Medulla oblongata (tissue), 1 donor: Measurements from ENCODE around the gene ARHGAP27.

Experiments
- DNase-seq: peaks from one replicate; pipeline ENCODE4 v3.0.0-alpha.2; 2015; ENCODE audit errors: extremely low spot score

The ARHGAP27 gene

DNA sequence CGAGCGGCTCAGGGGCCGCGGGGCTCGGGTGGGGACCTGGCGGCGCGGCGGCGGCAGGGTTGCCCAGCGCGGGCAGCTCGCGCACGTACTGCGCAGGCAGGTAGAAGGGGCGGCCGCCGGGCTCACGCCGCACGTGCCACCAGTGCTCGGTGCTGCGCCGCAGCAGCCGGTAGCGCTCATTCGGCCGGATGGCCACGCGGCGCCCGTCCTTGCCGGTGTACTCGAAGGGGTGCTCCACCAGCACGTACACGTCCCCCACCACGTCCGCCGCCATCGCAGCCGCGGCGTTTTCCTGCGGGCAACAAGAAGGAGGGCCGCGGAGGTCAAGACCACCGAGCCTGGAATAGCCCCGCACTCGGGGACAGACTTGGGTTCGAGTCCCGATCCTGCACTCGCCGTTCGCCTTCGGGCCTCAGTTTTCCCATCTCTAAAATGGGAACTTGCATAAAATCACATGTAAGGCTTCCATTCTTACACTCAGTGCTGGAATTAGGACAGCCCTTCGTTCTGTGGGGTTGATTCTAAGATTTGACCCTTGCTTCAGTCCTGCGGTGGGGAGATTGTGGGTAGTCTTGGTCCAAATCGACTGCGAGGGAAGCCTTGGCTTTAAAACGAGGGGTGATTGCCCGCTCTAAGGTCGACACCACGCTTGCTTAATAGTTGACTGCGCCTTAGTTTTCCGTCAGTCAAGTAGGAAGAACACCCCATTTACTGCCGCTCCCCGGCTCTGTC, 2.5 kb downstream of the ARHGAP27 start:
- DNase-seq, result no peak

GRCh38 chr17:45429339-45430005, 3.2 kb downstream of the ARHGAP27 start:
- no peak for DNase-seq

DNA sequence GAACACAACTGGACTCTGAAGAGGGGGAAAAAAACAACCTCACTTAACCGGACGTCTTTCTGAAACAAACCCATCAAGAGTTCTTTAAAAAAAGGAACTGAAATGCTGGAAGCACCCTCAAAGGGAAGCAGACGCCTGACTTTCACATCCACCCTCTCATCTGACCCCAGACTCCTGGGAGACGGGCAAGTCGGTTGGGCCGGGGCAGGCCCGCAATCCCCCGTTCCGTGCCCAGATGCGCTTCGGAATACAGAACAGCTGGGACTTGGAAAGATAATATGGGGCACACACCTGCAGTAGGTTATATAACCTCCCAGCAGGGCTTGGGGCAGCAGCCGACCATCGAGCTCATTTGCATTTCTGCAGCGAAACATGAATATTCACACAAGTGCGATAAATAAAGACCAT, 3.7 kb downstream of the ARHGAP27 start:
- DNase-seq, result peak; percentile 60

DNA sequence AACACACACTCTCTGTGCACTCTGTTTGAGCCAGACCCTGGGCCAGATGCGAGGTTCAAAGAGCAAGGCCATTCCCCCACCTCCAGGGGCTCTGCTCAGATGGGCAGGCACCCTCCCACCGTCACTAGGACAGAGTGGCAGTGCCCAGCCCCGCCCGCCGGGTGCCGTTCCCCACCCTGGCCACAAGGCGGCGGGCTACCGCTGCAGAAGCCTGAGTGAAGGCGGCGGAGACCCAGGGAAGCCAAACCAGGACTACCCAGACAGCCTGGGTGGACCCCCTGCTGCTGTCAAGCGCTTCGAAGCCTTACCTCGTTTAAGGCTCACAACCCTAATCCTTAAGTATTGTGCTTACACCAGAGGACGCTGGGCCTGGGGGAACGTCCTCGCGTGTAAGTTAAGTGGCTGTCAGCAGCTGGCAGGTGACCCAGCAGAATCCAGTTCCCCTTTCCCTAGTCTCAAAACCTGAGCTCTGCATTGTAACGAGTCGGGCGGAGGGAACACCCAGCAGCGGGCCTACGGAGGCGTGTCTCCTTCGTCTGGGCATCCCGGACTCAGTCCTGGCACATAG, 4.5 kb downstream of the ARHGAP27 start:
- DNase-seq, result peak; percentile 69

GRCh38 chr17:45427181-45427835, 5.4 kb downstream of the ARHGAP27 start:
- no peak for DNase-seq

DNA sequence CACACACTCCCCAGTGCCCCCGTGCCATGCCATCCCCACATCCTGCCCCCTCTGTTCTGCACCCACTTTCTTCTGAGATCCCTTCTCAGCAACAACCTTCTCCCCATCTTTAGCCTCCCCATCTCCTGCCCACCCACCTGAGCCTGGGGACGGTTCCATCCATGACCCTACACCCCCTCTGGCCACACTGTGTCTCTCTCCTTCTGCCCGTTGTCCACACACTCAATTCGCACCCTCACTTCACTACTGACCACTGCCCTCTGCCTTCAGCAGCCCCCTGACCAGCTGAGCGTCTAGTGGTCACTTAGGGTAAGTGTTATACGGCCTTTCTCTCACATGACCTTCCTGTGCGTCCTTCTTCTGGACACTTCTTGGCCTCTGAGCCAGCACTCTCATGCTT, 6.1 kb downstream of the ARHGAP27 start:
- no peak for DNase-seq

DNA sequence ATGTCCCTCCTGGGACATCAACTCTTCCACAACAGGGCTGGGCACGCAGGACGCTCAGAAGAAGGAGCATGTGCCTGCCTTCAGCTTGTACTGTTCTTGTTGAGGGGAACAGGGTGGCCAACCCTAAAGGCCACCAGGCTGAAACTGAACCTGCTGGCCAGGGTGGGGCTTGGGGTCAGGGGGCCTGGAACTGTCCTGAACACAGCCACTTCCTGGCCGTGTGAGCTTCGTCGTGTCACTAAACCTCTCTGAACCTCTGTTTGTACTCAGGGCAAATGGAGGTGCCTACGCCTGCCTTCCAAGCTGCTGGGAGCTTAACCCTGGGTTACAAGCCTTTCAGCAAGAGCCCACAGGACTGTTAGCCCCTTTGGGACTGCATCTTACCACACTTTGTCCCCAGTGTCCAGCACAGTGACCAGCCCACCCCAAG, 6.7 kb downstream of the ARHGAP27 start:
- DNase-seq, result no peak

DNA sequence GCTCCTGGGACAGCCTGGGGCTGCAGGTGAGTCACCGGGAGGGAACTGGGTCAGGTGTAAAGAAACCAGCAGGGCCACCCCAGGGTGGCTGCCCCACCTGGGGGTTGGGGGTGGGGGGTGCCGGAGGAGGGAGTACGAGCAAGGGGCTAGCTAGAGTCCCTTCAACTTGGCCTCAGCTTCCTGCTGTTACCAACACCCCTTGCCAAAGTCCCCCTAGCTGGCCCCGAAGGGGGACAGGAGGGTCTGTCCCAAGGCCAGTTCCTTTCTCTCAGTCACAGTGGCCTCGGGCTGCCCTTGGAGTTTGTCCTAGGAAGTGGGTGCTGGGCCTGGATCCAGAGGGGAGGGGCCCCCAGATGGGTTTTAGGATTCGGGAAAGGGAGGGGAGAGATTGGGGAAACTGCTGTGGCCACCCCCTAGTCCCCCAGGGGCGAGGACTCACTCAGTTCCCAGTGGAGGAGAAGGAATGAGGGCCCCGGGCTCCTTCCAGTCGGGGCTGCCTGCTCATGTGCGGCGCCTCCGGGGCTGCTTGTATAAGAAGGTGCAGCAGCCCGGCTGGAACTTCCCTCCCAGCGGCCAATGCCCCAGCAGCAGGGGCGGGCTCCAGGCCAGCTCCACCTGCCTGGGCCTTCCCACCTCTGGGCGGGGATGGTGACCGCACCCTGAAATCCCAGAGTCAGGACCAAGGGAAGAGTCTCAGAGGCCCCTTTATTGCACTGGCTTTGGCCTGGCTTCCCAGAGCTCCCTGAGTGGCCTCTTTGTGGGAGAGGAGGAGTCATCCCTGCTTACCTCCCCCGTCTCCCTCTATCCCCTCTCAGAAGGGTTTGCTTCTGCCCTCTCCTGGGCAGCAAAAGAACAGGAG, 7.3 kb downstream of the ARHGAP27 start:
- DNase-seq, result no peak

- no peak for DNase-seq
These were observed 7.9 kb downstream of the ARHGAP27 start for GRCh38 chr17:45424769-45425124.

DNA sequence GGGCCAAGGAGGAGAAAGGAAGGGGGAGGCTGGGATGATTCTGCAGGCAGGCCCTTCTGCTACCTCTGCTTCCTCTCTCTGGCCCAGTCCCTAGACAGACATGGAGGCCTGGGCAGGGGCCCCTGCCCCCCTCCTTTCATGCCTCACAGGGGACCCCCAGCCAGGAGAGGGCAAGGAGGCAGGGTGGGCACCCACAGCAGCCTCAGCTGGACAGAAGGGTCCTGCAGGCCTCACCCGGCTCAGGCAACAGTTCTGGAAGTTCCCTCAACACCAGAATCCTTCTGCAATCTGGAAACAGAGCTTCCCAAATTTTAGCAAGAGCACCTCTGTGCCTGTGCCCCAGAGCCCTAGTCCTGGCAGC, 8.7 kb downstream of the ARHGAP27 start:
- DNase-seq, result no peak

DNA sequence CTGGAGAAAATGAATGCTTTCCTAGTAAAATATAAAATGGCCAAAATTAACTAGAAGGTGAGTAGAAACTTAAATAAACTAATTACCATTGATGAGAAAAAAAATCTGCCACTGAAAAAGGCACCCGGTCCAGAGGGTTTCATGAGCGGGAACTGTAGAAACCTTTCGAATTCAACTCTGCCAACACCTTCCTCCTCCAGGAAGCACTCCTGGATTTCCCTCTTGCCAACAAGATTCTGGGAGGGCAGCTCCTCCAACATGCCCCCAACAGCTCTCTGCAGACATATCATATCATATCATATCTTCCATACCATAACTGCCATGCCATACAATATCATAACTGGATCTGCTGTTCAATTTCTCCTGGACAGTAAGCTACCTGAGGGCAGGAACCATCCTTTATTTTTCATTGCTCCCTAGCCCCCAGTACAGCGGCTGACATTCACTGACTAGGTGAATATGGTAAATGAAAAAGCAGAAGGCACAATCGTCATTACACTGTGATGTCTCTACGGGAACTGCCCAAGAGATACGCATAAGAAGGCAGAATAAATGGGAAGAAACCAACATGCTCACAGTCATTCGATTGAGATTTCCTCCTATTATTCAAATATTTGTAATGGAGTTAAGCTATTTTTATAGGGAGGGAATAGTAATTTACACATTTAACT, 9.2 kb downstream of the ARHGAP27 start:
- DNase-seq, result no peak

GRCh38 chr17:45414990-45415881, 17.4 kb downstream of the ARHGAP27 start:
- peak; percentile 64 for DNase-seq

DNA sequence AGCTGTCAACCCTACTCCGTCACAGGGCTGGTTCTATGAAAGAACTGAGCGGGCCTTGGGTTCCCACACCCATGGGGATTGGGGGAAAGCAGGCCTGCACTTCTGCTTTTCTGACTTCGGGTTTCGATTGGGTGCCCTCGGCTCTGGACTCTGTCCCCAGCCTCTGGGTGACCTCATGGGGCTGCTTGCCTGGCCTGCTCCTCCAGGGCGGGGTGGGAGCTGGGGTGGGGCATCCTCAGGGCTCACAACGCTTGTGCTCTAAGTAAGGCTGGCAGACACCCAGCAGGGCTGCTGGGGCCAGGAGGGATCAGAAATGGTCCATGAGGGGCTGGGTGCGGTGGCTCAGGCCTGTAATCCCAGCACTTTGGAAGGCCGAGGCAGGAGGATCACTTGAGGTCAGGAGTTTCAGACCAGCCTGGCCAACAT, 19.2 kb downstream of the ARHGAP27 start:
- peak; percentile 70 for DNase-seq

DNA sequence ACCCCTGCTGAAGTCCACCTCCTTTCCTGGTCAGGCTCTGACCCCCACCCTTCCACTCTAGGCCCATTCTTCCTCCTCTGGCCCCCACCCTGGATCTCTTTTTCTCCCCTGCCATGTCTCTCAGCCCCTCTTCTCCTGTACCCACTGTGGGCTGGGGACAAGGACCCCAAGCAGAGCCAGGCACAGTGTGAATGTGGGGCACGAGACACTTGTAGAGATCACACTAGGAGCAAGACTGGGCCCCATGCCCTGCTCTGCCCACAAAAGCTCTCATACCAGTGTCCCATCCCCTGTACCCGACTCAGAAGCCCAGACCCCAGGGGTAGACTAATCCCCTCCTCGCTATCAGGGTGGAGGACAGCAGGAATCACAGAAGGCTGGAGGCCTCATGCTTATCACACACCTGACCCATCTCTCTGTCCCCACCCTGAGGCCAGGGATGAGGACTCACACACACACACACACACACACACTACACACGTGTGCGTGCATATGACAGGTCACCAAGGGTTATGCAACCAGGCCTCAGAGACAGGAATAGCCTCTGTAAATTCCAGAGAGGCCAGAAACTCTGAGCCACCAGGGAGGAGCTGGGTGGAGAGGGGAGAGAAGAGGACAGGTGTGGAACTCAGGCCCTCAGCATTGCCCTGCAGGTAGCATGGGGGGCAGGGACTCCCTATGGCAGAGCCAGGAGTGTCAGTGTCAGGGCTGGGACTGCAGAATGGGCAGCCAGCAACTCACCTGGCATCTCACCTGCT, 21.1 kb downstream of the ARHGAP27 start:
- DNase-seq, result no peak

GRCh38 chr17:45410144-45411091, 22.3 kb downstream of the ARHGAP27 start:
- peak; percentile 64 for DNase-seq

GRCh38 chr17:45409659-45410076, 23.0 kb downstream of the ARHGAP27 start:
- no peak for DNase-seq

- DNase-seq, result no peak
These were observed 23.9 kb downstream of the ARHGAP27 start for GRCh38 chr17:45408611-45409421.
